ENCODE measurements around the gene TBX4. TPM values are rescaled to one million over a fixed set of nuclear protein-coding genes. Genes with fewer than 3 reads are reported as not detected.
A peak's percentile ranks its signal among the peaks of the same experiment; 100 is the strongest.

The TBX4 gene
- total and polyA plus RNA-seq, 2 experiments from 2014 or later = 13.9 to 15.4 TPM

DNA sequence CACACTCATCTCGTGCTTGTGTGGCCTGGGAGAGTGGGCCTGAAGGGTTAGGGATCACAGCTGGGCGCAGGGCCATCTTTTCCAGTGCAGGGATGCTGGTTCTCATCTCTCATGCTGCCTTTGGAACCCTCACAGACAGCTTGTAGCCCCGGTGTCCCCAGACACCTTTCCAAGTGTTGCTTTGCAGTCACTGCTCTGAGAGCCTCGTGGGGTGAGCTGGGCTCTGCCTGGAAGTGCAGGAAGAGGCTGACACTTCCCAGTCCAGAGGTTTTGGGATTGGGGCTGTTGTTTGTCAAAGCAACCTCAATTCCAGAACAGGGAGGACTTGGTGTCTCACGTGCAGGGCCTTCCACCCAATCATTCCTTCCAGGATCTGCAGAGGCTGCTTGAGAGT lies 28.2 kb downstream of the TBX4 start:
- no peak for DNase-seq (ENCODE audit: low spot score)
- H3K9me3 ChIP-seq (ENCODE audit: low read depth) = no peaks in the 10 kb centered on the region
- H2AFZ ChIP-seq = no peak overlapping the region
- peaks cover 15% of the 10 kb centered on the region for H3K79me2 ChIP-seq
- no peak overlapping the region for H3K4me2 ChIP-seq
- H3K27ac ChIP-seq = no peak overlapping the region
- H3K4me1 ChIP-seq (ENCODE audit: insufficient read depth) = peaks cover 22% of the 10 kb centered on the region
- H3K4me3 ChIP-seq = no peak overlapping the region
- no peaks in the 10 kb centered on the region for H3K36me3 ChIP-seq (replicated peaks; ENCODE audit: insufficient read depth, low read depth)
- H4K20me1 ChIP-seq (ENCODE audit: insufficient read depth, poor library complexity, severe bottlenecking) = no peaks in the 10 kb centered on the region
- H3K27me3 ChIP-seq = no peaks in the 10 kb centered on the region
- TF ChIP-seq, protein P1, sequence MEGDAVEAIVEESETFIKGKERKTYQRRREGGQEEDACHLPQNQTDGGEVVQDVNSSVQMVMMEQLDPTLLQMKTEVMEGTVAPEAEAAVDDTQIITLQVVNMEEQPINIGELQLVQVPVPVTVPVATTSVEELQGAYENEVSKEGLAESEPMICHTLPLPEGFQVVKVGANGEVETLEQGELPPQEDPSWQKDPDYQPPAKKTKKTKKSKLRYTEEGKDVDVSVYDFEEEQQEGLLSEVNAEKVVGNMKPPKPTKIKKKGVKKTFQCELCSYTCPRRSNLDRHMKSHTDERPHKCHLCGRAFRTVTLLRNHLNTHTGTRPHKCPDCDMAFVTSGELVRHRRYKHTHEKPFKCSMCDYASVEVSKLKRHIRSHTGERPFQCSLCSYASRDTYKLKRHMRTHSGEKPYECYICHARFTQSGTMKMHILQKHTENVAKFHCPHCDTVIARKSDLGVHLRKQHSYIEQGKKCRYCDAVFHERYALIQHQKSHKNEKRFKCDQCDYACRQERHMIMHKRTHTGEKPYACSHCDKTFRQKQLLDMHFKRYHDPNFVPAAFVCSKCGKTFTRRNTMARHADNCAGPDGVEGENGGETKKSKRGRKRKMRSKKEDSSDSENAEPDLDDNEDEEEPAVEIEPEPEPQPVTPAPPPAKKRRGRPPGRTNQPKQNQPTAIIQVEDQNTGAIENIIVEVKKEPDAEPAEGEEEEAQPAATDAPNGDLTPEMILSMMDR (IDR thresholded peaks at IDR 0.05; ENCODE audit: poor library complexity) = no peak
- TF ChIP-seq EZH2 (IDR thresholded peaks at IDR 0.05; ENCODE audit: borderline replicate concordance) = no peak
- TF ChIP-seq EZH2phosphoT487 (IDR thresholded peaks at IDR 0.05; ENCODE audit: low read depth, severe bottlenecking, unreplicated experiment) = no peak
- H3K9me2 ChIP-seq (replicated peaks; ENCODE audit: insufficient read depth) = no peaks in the 10 kb centered on the region
- 74% methylated on average over 5 of the region's 5 CpGs for WGBS (ENCODE audit: low lambda C conversion rate, missing lambda C conversion rate)

GRCh38 chr17:61481421-61481820 lies 29.2 kb downstream of the TBX4 start:
- no peak for TF ChIP-seq EZH2phosphoT487 (IDR thresholded peaks at IDR 0.05; ENCODE audit: low read depth, severe bottlenecking, unreplicated experiment)
- TF ChIP-seq EZH2 (IDR thresholded peaks at IDR 0.05; ENCODE audit: borderline replicate concordance) = no peak
- TF ChIP-seq, protein P1 (IDR thresholded peaks at IDR 0.05; ENCODE audit: poor library complexity) = no peak
- Histone ChIP-seq H2AFZ (no peak overlapping the region), H3K27me3 (no peaks in the 10 kb centered on the region), H3K79me2 (peaks cover 9% of the 10 kb centered on the region), H3K4me3 (no peak overlapping the region), H3K4me1 (ENCODE audit: insufficient read depth) (peaks cover 24% of the 10 kb centered on the region), H3K36me3 (replicated peaks; ENCODE audit: insufficient read depth, low read depth) (no peaks in the 10 kb centered on the region), H4K20me1 (ENCODE audit: insufficient read depth, poor library complexity, severe bottlenecking) (no peaks in the 10 kb centered on the region), H3K9me2 (replicated peaks; ENCODE audit: insufficient read depth) (no peaks in the 10 kb centered on the region), H3K9me3 (ENCODE audit: low read depth) (no peaks in the 10 kb centered on the region), H3K4me2 (no peak overlapping the region), H3K27ac (no peak overlapping the region)
- WGBS (ENCODE audit: low lambda C conversion rate, missing lambda C conversion rate) = 83% methylated on average over 5 of the region's 5 CpGs
- no peak for DNase-seq (ENCODE audit: low spot score)

- Histone ChIP-seq H3K27ac (no peak overlapping the region), H2AFZ (no peak overlapping the region), H3K36me3 (replicated peaks; ENCODE audit: insufficient read depth, low read depth) (no peaks in the 10 kb centered on the region), H3K27me3 (no peaks in the 10 kb centered on the region), H3K4me3 (no peak overlapping the region), H3K4me1 (ENCODE audit: insufficient read depth) (peaks cover 24% of the 10 kb centered on the region), H3K4me2 (no peak overlapping the region), H3K9me2 (replicated peaks; ENCODE audit: insufficient read depth) (no peaks in the 10 kb centered on the region), H3K9me3 (ENCODE audit: low read depth) (no peaks in the 10 kb centered on the region), H4K20me1 (ENCODE audit: insufficient read depth, poor library complexity, severe bottlenecking) (no peaks in the 10 kb centered on the region), H3K79me2 (peaks cover 3% of the 10 kb centered on the region)
- 78% methylated on average over 8 of the region's 8 CpGs for WGBS (ENCODE audit: low lambda C conversion rate, missing lambda C conversion rate)
- TF ChIP-seq, protein P1 (IDR thresholded peaks at IDR 0.05; ENCODE audit: poor library complexity) = no peak
- TF ChIP-seq EZH2phosphoT487 (IDR thresholded peaks at IDR 0.05; ENCODE audit: low read depth, severe bottlenecking, unreplicated experiment) (no peak), EZH2 (IDR thresholded peaks at IDR 0.05; ENCODE audit: borderline replicate concordance) (no peak)
- no peak for DNase-seq (ENCODE audit: low spot score)
Measured at GRCh38 chr17:61482467-61482866, 30.2 kb downstream of the TBX4 start.

- Histone ChIP-seq H3K4me3 (no peak overlapping the region), H4K20me1 (ENCODE audit: insufficient read depth, poor library complexity, severe bottlenecking) (no peaks in the 10 kb centered on the region), H2AFZ (no peak overlapping the region), H3K9me3 (ENCODE audit: low read depth) (no peaks in the 10 kb centered on the region), H3K36me3 (replicated peaks; ENCODE audit: insufficient read depth, low read depth) (no peaks in the 10 kb centered on the region), H3K27me3 (no peaks in the 10 kb centered on the region), H3K4me2 (no peak overlapping the region), H3K27ac (peak overlapping the region; percentile 11), H3K79me2 (no peaks in the 10 kb centered on the region), H3K9me2 (replicated peaks; ENCODE audit: insufficient read depth) (no peaks in the 10 kb centered on the region), H3K4me1 (ENCODE audit: insufficient read depth) (peaks cover 31% of the 10 kb centered on the region)
- TF ChIP-seq EZH2 (IDR thresholded peaks at IDR 0.05; ENCODE audit: borderline replicate concordance) (no peak), EZH2phosphoT487 (IDR thresholded peaks at IDR 0.05; ENCODE audit: low read depth, severe bottlenecking, unreplicated experiment) (no peak)
- TF ChIP-seq, protein P1 (IDR thresholded peaks at IDR 0.05; ENCODE audit: poor library complexity) = no peak
- DNase-seq (ENCODE audit: low spot score) = no peak
- 64% methylated on average over 2 of the region's 2 CpGs for WGBS (ENCODE audit: low lambda C conversion rate, missing lambda C conversion rate)
Measured at GRCh38 chr17:61483778-61484116, 31.5 kb downstream of the TBX4 start.
